ENCODE results near the gene KCNMA1.

The KCNMA1 gene

DNA sequence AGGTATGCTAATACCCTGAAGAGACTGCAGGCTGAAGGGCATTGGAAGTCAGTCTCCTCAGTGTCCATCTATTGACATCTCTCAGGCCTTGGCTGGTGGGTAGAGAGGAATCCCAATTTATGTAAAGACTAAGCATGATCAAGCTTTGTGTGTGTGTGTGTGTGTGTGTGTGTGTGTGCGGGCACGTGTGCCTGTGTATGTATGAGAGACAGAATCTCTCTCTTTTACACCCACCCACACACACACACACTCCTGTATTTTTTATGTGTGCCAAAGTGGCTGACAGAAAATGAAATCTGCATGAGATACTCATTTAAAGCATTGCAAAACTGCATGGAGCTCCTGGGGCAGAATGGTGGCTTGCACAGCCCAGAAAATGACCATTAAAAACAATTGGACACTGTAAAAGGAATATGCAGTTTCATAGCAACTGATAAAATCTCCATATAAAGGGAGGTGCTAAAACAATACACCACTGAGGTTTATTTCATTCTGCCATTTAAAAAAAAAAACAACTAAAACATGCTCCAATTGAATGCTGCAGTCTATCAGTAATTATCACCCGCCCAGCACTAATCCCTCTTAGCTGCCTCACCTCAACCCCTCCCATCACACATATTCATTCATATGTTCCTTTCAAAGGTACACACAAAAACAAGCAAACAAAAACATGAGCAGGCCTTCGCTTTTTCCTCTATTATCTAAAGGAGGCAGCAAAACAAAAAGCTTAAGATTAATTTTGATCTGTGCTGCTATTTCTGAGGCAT, 385.0 kb downstream of the KCNMA1 start:
- no peak overlapping the region for H3K4me2 ChIP-seq
- H3K27me3 ChIP-seq, result no peaks in the 10 kb centered on the region
- H4K20me1 ChIP-seq, result peaks cover 0 to 76% (median 0%) of the 10 kb centered on the region in 11 experiments; a peak in 2 of 22 replicates
- TF ChIP-seq Cebpa-rat (IDR thresholded peaks at IDR 0.05), result no peak
- H3K9ac ChIP-seq, result no peak overlapping the region
- H3K27ac ChIP-seq, result no peak overlapping the region
- H3K9me3 ChIP-seq (replicated peaks in 1 of 11), result peaks cover 0 to 4% (median 0%) of the 10 kb centered on the region in 11 experiments; a peak in 1 of 22 replicates
- H3K4me1 ChIP-seq, result peaks cover 0 to 11% (median under 1%) of the 10 kb centered on the region in 10 experiments; a peak in 9 of 20 replicates
- H3K36me3 ChIP-seq, result peaks cover 0 to 5% (median 0%) of the 10 kb centered on the region in 11 experiments; a peak in 1 of 22 replicates
- no peak overlapping the region for H3K4me3 ChIP-seq

DNA sequence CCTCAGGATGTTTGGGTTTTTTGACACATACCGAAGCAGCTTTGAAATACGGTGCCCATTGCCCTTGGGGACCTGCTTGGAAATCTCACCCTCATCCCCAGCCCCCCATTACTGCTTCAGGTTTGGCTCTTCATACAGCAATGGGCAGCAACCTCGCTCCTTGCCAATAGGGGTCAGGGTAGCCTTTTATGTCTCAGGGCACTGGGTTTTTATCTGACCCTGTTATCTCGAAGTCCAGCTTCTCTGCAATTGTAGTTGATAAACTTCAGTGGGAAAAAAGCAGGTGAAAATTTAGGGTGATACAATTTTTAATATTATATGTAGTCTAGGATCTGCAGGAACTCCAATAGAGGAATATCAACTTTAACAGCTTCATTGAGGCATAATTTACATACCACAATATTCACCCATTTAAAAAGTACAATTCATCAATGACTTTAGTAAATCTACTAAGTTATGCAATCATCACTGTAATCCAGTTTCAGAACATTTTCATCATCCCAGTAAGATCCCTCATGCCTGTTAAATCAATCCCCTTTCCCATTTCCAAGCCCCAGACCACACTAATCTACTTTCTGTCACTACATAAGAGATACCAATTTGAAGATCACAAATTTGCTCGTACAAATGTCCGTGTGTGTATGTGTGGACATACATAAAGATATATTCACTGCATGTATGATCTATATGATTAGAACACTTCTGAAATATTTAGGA, 386.2 kb downstream of the KCNMA1 start:
- Histone ChIP-seq H3K4me2 (no peak overlapping the region), H3K9ac (no peak overlapping the region), H3K4me3 (no peak overlapping the region), H3K36me3 (peaks cover 0 to 5% (median 0%) of the 10 kb centered on the region in 11 experiments; a peak in 1 of 22 replicates), H4K20me1 (peaks cover 0 to 77% (median 0%) of the 10 kb centered on the region in 11 experiments; a peak in 2 of 22 replicates), H3K4me1 (peaks cover 0 to 22% (median 11%) of the 10 kb centered on the region in 10 experiments; a peak in 14 of 20 replicates), H3K27me3 (no peaks in the 10 kb centered on the region), H3K9me3 (replicated peaks in 1 of 11) (peaks cover 0 to 4% (median 0%) of the 10 kb centered on the region in 11 experiments; a peak in 1 of 22 replicates), H3K27ac (no peak overlapping the region)
- TF ChIP-seq Cebpa-rat (IDR thresholded peaks at IDR 0.05), result no peak

DNA sequence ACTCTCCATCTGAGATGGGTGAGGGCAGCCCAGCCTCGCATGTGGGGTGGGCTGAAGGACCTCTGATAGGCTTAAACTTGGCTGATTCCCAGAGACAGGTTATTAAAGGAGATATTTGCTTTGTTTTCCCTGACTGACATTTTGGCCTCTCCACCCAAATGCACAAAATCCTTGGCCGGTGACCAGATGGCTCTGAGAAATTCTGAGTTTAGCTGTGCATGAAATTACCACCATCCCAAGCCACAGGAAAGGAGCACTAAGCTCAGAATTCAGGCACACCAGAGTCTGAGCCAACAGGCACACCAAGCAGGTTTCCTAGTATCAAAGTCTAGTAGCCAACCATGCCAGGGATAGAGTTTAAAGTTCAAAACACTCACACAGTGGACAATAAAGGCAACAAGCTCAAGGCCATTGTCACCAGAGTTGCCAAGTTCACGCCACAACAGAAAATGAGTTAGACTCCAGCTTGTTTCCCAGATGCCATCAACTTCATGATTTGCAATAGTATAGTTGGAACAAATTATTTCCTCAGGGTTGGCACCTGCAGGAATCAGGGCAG, 387.6 kb downstream of the KCNMA1 start:
- H3K36me3 ChIP-seq, result peaks cover 0 to 5% (median 0%) of the 10 kb centered on the region in 11 experiments; a peak in 1 of 22 replicates
- peaks cover 0 to 37% (median 26%) of the 10 kb centered on the region in 10 experiments; a peak in 16 of 20 replicates for H3K4me1 ChIP-seq
- no peak for TF ChIP-seq Cebpa-rat (IDR thresholded peaks at IDR 0.05)

DNA sequence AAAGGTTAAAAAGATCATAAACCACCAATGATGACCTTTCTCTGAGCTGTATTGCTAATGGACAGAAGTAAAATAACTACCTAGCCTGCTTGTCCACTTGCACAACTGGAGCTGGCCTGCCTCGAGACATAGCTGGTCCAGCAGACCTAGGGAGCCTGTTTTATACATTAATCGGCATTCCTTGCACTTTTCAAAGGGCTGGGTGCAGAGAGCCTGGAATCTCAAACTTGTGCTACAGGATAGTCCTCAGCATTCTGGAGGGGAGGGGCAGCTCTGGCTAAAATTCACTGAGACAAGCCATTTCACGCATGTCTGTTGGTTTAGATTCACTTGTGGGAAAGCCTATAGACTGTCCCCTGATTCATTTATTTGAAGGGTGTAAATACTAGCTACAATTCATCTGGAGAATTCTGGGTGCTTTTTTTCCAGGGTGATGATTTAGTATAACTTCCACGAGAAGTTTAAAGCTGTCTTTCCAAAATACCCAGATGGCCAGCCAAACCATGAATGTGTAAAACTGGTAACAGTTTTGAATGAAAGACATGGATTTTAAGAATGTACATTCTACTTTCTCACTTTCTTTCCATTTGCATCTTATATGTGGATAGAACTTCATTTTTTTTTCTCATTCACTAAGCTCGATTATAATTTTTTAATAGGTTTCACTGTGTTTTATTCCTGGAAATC, 389.4 kb downstream of the KCNMA1 start:
- H3K4me1 ChIP-seq, result peaks cover 1 to 54% (median 40%) of the 10 kb centered on the region in 10 experiments

More for the DNA sequence above, 387.6 kb downstream of the KCNMA1 start:
- H4K20me1 ChIP-seq, result peaks cover 0 to 75% (median 0%) of the 10 kb centered on the region in 11 experiments; a peak in 2 of 22 replicates
- H3K27me3 ChIP-seq, result no peaks in the 10 kb centered on the region
- no peak overlapping the region for H3K9ac ChIP-seq
- no peak overlapping the region for H3K4me3 ChIP-seq
- H3K4me2 ChIP-seq, result no peak overlapping the region
- no peak overlapping the region for H3K27ac ChIP-seq
- peaks cover 0 to 4% (median 0%) of the 10 kb centered on the region in 11 experiments; a peak in 1 of 22 replicates for H3K9me3 ChIP-seq (replicated peaks in 1 of 11)

DNA sequence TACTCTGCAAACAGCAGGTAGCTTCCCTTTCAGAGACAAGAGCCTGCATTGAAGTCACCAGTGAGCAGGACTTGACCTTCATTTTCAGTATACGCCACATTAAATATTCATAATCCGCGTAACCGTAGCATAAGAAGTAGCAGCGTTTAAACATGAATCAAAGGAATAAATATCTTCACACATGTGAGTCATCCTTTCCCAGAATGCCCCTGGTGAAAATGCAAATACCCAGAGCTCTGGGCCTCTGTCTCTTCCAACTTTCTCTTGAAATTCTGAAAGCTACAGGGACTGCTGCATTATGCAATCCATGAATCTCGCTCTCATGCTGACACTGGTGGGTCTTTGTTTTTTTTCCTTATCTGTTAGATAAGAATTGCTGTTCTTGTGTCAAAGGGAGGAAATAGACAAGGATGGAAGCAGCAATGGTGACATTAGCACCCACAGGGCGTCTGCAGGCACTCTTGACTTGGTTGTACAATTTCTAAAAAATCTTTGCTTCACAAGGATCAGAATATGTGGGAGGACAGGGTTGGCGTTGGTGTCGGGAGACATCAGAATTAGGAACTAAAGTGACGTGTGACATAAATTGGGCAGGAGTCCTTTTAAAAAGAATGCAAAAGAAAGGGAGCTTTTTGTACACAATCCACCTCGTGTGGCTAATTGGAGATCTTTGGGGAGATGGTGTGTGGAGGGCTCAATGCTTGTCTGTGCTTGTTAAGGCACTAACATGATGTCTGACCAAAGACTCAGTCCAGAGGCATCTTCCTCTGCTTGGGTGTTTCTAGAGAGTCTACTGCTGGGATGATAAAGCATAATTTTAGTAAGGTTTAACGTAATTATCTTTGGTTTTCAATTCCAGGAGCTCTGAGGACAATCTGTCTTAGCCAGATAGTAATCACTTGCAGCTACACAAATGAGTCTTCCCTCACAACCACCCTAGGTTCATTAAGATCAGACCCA, 390.3 kb downstream of the KCNMA1 start:
- Histone ChIP-seq H3K4me2 (peak overlapping the region in 8 of 11 experiments; percentile 61 to 84 (median 74); a peak in 15 of 22 replicates), H3K9ac (no peak overlapping the region), H4K20me1 (peaks cover 0 to 52% (median 0%) of the 10 kb centered on the region in 11 experiments; a peak in 2 of 22 replicates), H3K4me3 (no peak overlapping the region), H3K9me3 (replicated peaks in 1 of 11) (peaks cover 0 to 4% (median 0%) of the 10 kb centered on the region in 11 experiments; a peak in 1 of 22 replicates), H3K36me3 (peaks cover 0 to 5% (median 0%) of the 10 kb centered on the region in 11 experiments; a peak in 1 of 22 replicates), H3K27me3 (no peaks in the 10 kb centered on the region), H3K4me1 (peaks cover 11 to 64% (median 49%) of the 10 kb centered on the region in 10 experiments), H3K27ac (peak overlapping the region in 8 of 11 experiments; percentile 20 to 78 (median 66); a peak in 10 of 22 replicates)
- no peak for TF ChIP-seq Cebpa-rat (IDR thresholded peaks at IDR 0.05)

More for the DNA sequence above, 389.4 kb downstream of the KCNMA1 start:
- Histone ChIP-seq H3K9ac (no peak overlapping the region), H3K9me3 (replicated peaks in 1 of 11) (peaks cover 0 to 4% (median 0%) of the 10 kb centered on the region in 11 experiments; a peak in 1 of 22 replicates), H4K20me1 (peaks cover 0 to 61% (median 0%) of the 10 kb centered on the region in 11 experiments; a peak in 2 of 22 replicates), H3K36me3 (peaks cover 0 to 5% (median 0%) of the 10 kb centered on the region in 11 experiments; a peak in 1 of 22 replicates), H3K27me3 (no peaks in the 10 kb centered on the region), H3K4me3 (no peak overlapping the region), H3K27ac (no peak overlapping the region), H3K4me2 (peak overlapping the region in 3 of 11 experiments; percentile 73 to 76 (median 75); a peak in 6 of 22 replicates)
- TF ChIP-seq Cebpa-rat (IDR thresholded peaks at IDR 0.05), result no peak

DNA sequence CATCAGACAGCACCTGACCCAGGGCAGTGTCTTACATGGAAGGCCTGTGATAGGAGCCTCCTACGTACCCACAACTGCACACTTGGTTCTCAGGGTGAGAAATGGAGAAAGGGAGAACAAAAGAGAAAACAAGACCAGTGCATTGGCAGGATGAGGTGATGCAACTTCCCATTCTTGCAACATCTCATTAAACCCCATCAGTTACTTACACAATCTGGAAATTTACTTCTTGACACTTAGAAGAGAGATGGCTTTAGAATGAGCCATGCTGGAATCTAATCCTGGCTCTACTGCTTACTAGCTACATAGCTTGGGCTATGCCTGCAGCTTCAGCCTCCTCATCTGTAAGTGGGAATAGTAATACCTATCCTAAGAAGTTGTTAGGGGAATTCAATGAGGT, 391.7 kb downstream of the KCNMA1 start:
- peaks cover 0 to 5% (median 0%) of the 10 kb centered on the region in 11 experiments; a peak in 1 of 22 replicates for H3K36me3 ChIP-seq
- H3K27me3 ChIP-seq, result no peaks in the 10 kb centered on the region
- peaks cover 0 to 38% (median 0%) of the 10 kb centered on the region in 11 experiments; a peak in 1 of 22 replicates for H4K20me1 ChIP-seq
- peak; percentile 35 to 94 (median 88); a peak in 19 of 22 replicates for TF ChIP-seq Cebpa-rat (IDR thresholded peaks at IDR 0.05)
- H3K4me2 ChIP-seq, result peak overlapping the region in 10 of 11 experiments; percentile 6 to 84 (median 73); a peak in 19 of 22 replicates
- peaks cover 15 to 70% (median 56%) of the 10 kb centered on the region in 10 experiments for H3K4me1 ChIP-seq
- peaks cover 0 to 4% (median 0%) of the 10 kb centered on the region in 11 experiments; a peak in 1 of 22 replicates for H3K9me3 ChIP-seq (replicated peaks in 1 of 11)
- H3K9ac ChIP-seq, result peak overlapping the region in 4 of 11 experiments; percentile 2 to 49 (median 48); a peak in 7 of 22 replicates
- H3K4me3 ChIP-seq, result peak overlapping the region in 1 of 10 experiments; percentile 7; a peak in 4 of 20 replicates
- H3K27ac ChIP-seq, result peak overlapping the region in 9 of 11 experiments; percentile 41 to 78 (median 65); a peak in 17 of 22 replicates

DNA sequence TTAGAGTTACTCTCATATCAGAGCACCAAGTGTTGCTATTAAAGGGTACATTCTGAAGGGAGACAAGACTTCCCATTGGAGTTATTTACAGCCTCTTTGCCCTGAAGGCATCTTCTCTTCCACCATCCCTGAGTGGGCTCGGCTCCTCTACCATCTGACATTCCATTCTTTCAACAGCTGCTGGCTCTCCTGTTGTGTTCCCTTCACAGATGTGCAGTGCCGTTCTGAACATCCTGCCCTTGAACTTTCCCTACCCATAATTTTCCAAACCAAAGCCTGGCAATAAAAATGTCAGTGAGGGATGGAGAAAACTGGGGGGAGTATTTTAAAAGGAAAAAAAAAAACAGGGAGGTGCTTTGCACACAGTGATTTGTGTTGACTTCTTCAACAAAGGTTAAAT, 392.9 kb downstream of the KCNMA1 start:
- peaks cover 0 to 31% (median 0%) of the 10 kb centered on the region in 11 experiments; a peak in 1 of 22 replicates for H4K20me1 ChIP-seq
- H3K27me3 ChIP-seq, result no peaks in the 10 kb centered on the region
- no peak for TF ChIP-seq Cebpa-rat (IDR thresholded peaks at IDR 0.05)
- H3K4me3 ChIP-seq, result no peak overlapping the region
- peak overlapping the region in 4 of 11 experiments; percentile 64 to 78 (median 75); a peak in 6 of 22 replicates for H3K27ac ChIP-seq
- H3K36me3 ChIP-seq, result peaks cover 0 to 4% (median 0%) of the 10 kb centered on the region in 11 experiments; a peak in 1 of 22 replicates
- H3K9me3 ChIP-seq (replicated peaks in 1 of 11), result peaks cover 0 to 4% (median 0%) of the 10 kb centered on the region in 11 experiments; a peak in 1 of 22 replicates
- H3K4me2 ChIP-seq, result peak overlapping the region in 6 of 11 experiments; percentile 61 to 84 (median 76); a peak in 12 of 22 replicates
- H3K4me1 ChIP-seq, result peaks cover 15 to 70% (median 56%) of the 10 kb centered on the region in 10 experiments
- no peak overlapping the region for H3K9ac ChIP-seq

Measured in BLaER1 treated with 17β-estradiol and CSF1 and Interleukin-3, amounts not matched to agents 10 nM and 100 nM (cell line).